ENCODE data around the gene SUB1.
"Not testable (repeated sequence)": the region's sequence is repeated elsewhere in the genome, so short reads cannot be mapped to it uniquely, and the experiment has no call there.

The SUB1 gene

DNA sequence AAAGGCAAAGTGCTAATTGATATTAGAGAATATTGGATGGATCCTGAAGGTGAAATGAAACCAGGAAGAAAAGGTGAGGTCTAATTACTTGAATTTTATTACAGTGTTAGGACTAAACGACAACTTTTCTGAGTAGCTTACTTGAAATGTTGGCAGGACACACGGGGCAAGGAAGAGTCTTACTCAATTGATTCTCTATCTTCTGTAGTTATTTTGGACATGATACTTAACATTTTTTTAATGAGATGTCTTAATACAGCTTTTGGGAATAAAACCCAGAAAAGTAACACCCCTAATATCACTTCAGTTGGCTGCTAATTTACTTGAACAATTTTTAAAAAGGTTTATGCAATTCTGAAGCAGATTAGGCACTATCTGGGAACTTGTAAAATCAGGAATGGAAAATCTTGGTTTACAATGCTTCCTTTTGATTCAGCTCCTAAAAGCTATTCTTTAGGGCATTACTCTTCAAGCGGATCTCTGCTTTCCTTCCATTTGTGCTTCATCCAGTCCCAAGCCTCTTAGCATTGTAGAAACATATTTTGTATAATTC, 13.7 kb downstream of the SUB1 start:
- no peak for DNase-seq

DNA sequence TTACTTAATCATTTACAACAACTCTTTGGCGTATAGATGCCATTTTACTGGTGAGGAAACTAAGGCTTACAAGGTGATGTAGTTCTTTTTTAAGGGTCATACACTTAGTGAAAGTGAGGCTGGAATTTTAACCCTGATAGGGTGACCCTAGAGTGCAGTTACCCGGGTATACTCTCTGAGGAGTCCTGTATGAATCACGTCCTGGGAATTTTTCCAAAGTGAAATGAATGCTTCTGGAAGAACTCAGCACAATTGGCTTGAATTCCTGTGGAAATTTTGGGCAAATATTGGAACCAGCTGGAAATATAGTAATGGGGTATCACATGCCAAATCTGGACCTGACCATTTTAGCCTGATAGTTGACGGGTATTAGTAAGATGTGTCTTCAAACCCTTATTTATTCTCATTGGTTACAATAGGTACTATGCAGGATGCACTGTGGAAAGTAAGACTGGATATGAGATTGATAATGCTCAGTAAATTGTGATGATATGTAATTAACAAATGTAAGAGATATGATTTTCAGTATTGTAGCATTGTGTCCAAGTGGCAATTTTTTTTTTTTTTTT, 14.8 kb downstream of the SUB1 start:
- DNase-seq = no peak

DNA sequence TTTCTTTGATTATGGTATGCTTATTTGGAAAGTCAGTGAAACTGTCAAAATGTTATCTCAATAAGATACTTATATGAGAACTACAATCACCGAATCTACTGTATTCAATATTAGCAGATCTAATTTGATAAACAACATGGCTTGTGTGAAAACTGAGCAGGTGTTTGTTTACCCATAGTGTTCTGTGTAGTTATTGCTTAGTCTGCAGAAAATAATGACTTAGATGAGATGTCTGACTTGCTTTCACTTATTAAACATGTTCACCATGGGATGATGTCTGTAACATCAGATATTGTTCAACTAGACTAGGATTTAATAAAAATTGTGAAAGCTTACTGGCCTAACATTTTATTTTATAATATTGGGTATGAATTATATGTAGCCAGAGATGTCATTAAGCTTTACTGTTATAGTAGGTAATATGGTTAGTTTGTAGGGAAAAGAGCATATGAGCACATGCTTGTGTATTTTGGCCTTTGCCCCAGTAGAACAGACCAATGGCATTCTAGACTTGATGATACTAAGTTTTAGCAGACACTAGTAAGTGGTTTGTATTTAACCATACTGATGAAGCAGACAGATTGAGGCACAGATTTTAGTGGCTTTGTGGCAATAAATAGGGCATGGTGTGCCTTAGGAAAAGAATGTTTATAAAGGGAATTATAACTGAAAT, 16.4 kb downstream of the SUB1 start:
- DNase-seq = no peak

DNA sequence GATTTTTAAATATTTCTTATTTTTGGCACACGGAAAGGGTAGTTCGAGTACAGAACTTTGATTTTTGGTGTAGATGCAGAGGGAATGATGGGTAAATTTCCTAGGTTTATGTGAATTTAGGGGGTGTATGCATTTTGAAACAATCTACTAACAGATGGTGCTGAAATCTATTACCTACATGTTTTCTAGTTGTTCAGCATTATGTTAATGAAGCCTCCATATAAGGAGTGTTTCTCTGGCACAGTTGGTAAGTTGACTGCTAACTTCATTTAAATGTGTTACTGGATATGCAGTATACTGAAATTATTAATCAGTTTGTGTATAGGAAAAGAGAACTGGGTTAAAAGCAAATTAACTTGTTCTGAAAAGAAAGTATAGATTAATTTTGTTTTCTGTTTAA, 17.5 kb downstream of the SUB1 start:
- no peak for DNase-seq

DNA sequence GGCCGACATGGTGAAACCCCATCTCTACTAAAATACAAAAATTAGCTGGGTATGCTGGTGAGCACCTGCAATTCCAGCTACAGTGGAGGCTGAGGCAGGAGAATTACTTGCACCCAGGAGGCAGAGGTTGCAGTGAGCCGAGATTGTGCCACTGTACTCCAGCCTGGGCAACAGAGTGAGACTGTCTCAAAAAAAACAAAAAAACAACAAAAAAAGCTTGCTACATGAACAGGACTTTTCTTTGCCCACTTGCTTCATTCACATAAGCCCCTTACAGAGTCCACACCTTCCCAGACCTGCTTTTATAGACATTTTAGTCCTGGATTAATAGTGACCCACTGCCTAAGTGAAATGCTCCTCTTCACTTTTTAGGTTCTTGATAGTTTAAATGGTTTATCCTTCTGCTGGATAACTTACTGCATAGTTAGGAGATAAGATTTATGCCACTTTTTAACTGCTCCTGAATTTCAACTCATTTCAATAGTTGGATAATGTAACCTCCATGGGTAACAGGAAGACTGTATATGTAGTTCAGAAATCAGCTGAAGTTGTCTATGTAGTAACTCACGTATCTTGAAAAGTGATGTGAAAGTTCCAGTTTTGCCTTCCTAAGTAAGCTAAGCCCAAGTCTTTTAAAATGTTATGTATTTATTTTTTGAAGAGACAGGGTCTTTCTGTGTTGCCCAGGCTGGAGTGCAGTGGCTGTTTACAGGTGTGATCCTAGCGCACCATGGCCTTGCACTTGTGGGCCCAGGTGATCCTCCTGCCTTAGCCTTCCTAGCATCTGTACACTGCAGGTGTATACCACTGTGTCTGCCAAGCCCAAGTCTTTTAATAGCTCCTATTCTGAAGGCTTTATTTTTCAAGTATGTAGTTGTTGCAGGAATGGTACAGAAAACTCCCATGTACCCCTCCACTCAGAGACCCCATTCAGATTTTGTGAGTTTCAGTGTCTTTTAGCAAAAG, 19.7 kb downstream of the SUB1 start:
- no peak for DNase-seq

DNA sequence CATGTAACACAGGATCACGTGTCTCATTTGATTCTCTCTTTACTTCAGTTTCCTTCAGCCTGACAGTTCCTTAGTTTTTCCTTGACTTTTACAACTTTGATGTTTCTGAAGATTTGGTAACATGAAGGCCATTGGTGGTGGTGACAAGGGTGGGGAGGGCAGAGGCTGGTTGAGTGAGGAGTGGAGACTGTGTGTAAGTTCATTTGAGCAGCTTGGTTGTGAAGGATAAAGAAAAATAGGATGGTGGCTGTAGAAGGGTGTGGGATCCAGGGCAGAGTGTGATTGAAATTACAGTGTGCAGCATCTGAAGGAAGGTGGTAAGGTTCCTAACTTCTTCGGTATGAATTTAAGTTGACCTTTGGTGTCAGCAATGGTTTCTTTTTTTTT, 20.4 kb downstream of the SUB1 start:
- no peak for DNase-seq

DNA sequence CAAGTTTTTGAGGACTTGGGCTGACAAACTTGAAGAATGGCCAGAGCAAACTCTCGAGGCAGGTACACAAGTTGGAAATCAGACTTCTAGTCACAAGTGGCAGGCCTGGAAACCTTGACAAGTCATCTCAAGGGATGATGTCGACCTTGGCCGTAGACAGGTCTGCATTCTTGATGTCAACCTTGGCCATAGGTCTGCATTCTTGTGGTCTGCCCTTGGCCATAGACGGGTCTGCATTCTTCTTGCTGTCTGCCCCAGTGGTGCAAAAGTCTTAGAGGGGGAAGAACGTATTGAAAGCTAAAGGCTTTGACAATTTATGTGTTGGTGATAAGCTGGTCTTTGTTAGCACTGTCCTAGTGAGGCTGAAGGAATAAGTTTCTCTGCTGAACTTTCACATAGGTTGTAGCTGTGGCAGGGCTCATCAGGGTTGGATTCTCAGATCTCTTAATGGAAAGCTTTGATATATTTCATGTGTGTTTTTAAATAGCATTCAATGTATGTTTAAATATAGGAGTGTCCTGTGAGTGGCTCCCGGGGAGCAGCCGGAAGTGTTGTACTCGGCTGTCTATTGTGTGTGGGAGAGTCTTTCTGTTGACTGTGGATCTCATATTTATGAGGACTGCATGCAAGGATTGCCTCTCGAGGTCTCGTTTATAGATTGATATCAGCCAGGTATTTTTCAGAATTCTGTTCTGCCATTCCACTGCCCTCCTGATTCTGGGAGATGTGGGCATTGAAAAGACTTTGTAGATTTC, 27.0 kb downstream of the SUB1 start:
- no peak for DNase-seq

DNA sequence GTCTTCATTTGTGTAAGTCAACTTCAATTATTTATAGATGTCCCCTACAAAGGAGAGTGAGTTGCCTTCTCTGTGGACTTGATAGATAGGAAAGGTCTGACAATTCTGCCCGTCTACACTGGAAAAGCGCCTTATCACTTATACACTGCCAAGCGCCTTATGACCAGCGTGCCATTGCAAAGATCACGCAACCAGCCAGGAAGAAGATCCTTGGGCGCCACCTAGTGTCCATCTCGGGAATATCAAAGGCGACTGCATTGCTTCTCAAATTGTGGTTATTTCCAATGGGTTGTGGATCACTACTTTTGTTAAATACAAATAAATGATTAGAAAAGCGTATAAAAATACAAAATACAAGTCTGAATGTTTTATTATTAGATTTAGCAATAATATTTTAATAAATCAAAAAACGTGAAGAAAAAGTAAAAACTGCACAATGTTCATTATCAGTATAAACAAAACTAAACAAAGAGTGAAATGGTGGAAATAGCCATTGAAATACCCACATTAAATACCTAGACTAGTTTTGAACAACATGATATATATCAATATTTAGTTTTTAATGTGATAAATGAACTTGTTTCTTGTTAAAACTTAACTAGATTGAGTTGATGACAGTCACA, 27.8 kb downstream of the SUB1 start:
- peak in 52 of 56 donors; percentile 4 to 92 (median 62) for DNase-seq

DNA sequence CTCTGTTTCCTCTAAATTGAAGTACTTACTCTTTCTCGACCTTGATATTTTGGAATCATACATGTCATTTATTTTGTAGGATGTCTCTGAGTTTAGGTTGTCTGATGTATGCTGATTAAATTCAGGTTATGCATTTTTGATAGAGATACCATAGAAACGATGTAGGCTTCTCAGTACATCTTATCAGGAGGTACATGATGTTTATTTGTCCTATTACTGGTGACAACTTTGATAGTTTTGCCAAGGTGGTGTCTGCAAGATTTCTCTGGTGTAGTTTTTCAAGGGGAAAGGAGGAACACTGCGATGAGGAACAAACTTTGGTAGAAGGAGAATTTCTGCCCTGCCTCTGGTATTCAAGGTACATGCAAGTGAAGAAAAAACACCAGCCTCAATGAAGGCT, 29.9 kb downstream of the SUB1 start:
- DNase-seq = no peak

DNA sequence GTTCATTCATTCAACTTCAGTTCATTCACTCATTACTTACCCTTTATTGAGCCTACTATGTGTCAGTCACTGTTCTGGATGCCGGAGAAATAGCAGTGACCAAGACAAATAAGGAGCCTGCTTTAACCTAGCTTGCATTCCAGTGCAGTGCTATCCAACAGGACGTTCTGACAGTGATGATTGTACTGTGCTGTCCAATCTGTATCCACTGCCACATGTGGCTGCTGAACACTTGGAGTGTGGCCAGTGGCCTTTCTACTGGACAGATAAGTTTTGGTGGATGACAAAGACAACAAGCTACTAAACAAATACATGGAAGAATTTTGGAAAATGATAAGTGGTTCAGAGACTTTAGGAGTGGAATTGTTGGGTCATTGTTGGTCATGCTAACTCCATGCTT, 33.6 kb downstream of the SUB1 start:
- no peak for DNase-seq

DNA sequence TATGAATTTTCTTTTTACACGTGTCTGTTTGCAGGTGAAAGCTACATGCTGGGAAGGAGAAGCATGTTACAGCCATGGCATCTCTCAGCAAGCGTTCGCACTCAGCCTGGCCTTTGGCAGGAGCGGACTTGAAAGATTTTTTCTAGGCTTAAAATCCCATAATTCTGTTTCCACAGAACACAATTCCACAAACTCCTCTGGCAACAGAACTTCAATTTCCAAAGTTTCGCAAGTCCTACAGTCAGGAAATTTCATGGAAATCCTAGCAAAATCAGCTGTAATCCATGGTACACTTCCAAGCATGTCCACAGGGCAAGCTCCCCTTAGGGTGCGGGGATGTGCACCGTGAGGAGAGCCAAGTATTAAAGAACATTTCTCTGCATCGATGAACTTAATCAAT, 35.9 kb downstream of the SUB1 start:
- no peak for DNase-seq

DNA sequence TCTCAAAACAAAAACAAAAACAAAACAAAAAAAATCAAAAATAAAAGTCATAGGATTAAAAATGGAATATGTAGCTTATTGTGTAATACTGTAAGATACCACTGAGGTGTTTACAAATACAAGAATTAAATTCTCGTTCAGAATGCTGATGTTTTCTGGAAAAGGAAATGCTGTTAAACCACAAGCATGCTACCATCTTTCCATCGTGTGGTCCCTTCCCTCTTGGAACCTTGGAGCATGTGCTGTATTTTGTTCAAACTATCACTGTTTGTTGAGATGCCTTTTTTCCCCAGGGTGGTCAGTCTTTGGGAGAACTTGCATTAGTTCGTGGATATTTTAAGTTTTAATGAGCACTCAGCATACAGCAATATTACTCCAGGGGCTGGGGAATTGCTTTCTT, 39.7 kb downstream of the SUB1 start:
- DNase-seq = no peak

DNA sequence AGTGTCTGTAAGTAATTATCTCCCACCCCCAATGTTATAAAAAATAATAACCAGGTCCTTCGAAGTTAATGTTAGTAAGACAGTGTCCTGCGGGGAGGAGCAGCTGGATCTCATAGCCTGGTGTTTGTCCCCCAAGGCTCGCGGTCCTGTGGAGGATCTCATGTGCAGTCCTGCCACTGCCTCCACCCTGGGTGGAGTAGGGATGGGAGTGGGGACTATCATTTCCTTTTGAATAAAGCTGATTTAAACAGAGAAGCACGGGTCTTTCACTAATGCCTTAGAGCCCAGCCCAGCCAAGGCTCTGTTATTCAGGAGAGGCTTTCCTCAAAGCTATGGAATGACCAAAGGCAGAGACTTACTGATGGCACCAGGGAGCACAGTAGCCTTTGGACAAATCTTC, 40.2 kb downstream of the SUB1 start:
- DNase-seq = no peak

DNA sequence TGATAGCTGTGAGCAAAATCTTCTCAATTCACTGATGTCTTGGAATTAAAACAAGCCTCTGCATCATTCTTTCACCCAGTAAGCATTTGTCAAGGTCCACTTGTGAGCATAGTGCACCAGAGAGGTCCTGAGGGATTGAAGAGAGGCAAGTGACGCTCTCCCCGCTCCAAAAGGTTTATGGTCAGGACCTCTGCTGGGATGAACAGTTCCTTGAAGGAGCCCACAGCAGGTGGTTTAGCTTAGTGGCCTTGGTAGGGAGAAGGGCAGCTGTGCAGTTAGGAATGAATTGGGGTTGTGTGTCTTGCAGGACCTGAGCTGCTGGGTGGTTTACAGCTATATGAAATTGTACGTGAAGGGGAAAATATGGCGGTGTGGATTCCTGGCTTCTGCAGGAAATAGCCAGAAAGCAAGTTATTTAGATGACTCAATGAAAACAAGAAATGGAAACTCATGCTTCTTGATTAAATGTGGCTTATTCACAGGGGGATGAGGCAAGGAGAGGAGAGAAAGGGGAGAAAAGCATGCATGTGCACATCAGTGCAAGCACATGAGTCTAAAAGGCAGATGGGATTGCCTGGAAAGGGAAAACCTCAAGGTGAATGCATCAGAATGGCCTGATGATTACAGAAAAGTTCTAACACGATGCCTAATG, 42.0 kb downstream of the SUB1 start:
- DNase-seq = no peak

DNA sequence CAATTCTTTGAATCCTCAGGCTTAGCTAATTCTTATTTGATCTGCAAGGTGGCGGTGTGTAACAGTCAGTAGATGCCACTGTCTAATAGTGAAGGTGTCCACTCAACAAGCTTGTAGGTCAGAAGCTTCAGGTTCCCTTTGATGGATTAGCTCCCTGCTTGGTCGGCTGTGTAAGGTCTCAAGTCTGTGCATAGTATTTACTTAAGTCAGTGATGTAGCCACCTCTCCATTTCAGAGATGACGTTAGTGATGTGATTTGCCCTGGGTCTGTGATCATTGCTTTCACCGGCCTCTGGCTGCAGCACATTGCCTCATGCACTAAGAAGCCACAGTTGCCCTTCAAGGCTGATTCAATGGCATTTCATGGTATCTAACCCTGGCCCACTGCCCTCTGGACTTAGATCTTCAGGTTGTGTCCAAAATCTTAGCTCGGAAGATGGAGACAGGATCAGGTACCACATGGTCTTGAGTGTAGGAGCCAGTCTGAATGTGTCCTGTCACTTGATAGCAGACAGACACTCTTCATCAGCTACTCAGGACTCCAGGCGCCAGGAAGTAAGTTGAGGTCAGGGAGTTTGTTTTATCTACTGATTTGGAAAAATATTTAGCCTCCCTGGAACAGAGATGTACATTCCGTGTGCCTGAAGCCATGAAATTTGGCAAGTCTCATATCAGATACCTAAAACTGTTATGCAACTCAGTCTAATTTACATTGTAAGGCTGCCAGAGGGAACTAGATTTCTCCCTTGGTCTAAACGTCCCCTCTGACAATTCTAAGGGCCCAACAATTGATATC, 42.9 kb downstream of the SUB1 start:
- DNase-seq = no peak

DNA sequence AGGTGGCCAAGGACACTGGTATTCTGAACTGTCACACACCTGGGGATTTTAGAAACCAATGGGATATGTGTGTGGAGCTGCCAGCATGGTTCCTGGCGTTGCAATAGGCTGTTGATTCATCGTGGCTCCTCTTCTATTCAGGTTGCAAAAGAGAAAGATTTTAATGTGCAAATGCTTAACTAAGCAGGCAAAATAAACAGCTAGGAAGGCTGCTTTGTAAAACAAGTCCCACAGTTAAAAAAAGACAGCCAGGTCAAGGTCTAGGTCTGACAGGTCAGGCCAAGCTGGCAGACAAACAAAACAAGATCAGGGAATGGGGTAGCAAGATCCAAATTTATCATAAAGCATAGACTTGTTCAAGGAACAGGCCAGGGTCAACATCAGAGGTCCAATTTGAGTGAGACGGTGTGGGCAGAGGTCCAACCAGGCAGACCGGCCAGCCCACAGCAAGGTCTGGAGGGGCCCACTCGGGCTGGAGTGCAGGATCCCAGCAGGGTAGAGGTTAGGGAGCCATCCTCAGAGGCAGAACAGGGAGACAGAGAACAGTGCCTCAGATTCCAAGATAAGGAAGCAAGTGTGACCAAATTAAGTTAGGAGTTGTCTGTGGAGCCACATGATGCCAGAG, 45.6 kb downstream of the SUB1 start:
- no peak for DNase-seq

DNA sequence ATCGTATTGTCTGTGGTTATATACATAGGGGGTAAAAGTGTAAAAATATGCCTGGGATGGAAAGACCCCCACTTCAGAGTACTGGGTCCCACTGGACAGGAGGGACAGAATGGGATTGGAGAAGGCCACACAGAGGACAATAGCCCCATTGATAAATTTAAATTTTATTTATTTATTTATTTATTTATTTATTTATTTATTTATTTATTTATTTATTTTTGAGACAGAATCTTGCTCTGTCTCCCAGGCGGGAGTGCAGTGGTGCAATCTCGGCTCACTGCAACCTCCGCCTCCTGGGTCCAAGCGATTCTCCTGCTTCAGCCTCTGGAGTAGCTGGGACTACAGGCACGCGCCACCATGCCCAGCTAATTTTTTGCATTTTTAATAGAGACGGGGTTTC, 47.7 kb downstream of the SUB1 start:
- DNase-seq = not testable (repeated sequence)

DNA sequence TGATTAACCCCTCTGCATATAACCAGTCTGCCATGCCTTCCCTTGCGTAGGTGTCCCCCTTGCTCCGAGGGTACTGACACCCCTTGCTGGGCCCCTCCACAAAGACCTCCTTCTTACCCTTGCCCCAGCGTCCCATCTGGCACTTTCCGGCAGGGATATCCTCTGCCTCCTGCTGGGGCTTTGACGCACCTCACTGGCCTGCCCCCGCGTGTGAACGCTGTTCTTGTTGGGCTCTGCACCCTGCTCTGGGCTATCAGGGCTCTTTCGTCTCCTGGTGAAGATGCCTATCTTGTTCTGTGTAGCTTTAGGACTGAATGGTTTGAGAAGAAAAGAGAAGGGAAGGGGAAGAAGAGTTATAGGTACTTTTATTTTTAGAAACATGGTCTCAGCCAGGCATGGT, 53.0 kb downstream of the SUB1 start:
- no peak for DNase-seq

DNA sequence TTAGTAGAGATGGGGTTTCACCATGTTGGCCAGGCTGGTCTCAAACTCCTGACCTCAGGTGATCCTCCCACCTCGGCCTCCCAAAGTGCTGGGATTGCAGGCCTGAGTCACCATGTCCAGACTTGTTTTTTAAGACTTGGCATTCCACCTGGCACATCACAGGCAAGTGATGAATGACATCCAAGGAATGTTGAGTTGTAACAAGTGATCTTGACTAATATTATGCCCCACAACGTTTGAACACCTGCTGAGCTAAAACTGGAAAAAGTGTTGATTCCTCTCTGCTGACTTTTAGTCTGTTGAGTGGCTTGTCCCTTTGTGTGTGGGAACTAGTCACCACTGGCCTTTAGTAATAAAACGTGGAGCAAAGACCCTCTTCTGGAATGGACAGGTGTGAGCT, 54.6 kb downstream of the SUB1 start:
- DNase-seq = no peak
